PFSK-1 (cell line): ENCODE results near the gene BRPF3.

Experiments
- FOXP2 ChIP-seq: optimal IDR thresholded peaks from 2 replicates; pipeline ENCODE3; 2011; ENCODE audit warnings: borderline replicate concordance, control low read depth, inconsistent platforms; ENCODE audit not compliant: insufficient read depth; ENCODE audit errors: extremely low read length, extremely low read depth
- POLR2AphosphoS5 ChIP-seq: IDR thresholded peaks from 2 replicates; pipeline ENCODE4 v1.6.1; 2012; ENCODE audit warnings: low read depth, mild to moderate bottlenecking, control low read depth, low read length, moderate library complexity
- REST ChIP-seq, 2 experiments: IDR thresholded peaks; 2 replicates each; pipeline versions ENCODE4 v1.6.1 to v1.8.0; 2011 to 2012; ENCODE audit warnings: low read depth in 2 of 2, low read length in 2 of 2, control low read depth in 1 of 2, inconsistent platforms in 1 of 2, mild to moderate bottlenecking in 1 of 2, moderate library complexity in 1 of 2; ENCODE audit not compliant: insufficient read depth in 1 of 2
- SIN3A ChIP-seq: IDR thresholded peaks from 2 replicates; pipeline ENCODE4 v1.6.1; 2012; ENCODE audit warnings: mild to moderate bottlenecking, low read length, moderate library complexity, borderline replicate concordance; ENCODE audit not compliant: insufficient read depth
- TAF1 ChIP-seq: IDR thresholded peaks from 2 replicates; pipeline ENCODE4 v1.6.1; 2012; ENCODE audit warnings: low read length, control low read depth, borderline replicate concordance; ENCODE audit not compliant: insufficient read depth

GRCh38 chr6:36202101-36202500, 5.6 kb downstream of the BRPF3 start:
- TF ChIP-seq REST (IDR thresholded peaks at IDR 0.05; ENCODE audit: insufficient read depth in 1 of 2, low read depth in 2 of 2, low read length in 2 of 2) (no peak), SIN3A (no peak), TAF1 (no peak), POLR2AphosphoS5 (no peak), FOXP2 (no peak)
